ENCODE measurements around the gene DPP9. TPM values are rescaled to one million over a fixed set of nuclear protein-coding genes. Genes with fewer than 3 reads are reported as not detected.

The DPP9 gene
- total RNA-seq, 1 experiment from 2014 or later: 46.4 TPM

DNA sequence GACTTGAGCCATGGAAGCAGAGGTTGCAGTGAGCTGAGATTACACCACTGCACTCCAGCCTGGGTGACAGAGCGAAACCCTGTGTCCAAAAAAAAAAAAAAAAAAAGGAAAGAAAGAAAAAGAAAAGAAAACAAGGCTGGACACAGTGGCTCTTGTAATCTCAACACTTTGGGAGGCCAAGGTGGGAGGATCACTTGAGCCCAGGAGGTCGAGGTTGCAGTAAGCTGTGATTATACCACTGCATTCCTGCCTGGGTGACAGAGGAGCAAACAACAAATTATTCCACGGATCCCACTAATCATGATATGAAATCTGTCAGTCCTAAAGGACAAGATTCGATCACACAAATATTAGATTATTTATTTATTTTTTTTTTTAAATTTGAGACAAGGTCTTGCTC is 50.4 kb downstream of the DPP9 start:
- Histone ChIP-seq H2BK15ac (ENCODE audit: low read depth, low read length) (no peak overlapping the region), H4K8ac (replicated peaks; ENCODE audit: insufficient read length, low read depth, low read length) (no peak overlapping the region), H3K23me2 (ENCODE audit: insufficient read length, low read depth, low read length, poor library complexity, severe bottlenecking) (peaks cover 6% of the 10 kb centered on the region), H3K27ac (ENCODE audit: insufficient read length, low read depth, low read length) (no peak overlapping the region), H2AK5ac (ENCODE audit: insufficient read length, low read length) (no peak overlapping the region), H4K5ac (ENCODE audit: insufficient read length, low read depth, low read length) (no peak overlapping the region), H3K27me3 (ENCODE audit: insufficient read depth, low read length) (no peaks in the 10 kb centered on the region), H2BK120ac (ENCODE audit: low read depth, low read length, poor library complexity, severe bottlenecking) (no peak overlapping the region), H4K91ac (ENCODE audit: insufficient read length, low read depth, low read length) (no peak overlapping the region), H3K9me3 (ENCODE audit: control insufficient read depth, low read depth, low read length) (no peaks in the 10 kb centered on the region), H3T11ph (ENCODE audit: low read length) (no peak overlapping the region), H3K4ac (ENCODE audit: low read depth, low read length) (no peak overlapping the region), H3K79me1 (ENCODE audit: insufficient read depth, low read depth, low read length, poor library complexity, severe bottlenecking) (no peaks in the 10 kb centered on the region), H3K56ac (ENCODE audit: insufficient read length, low read depth, low read length) (no peak overlapping the region), H3K18ac (ENCODE audit: insufficient read length, low read depth, low read length) (no peak overlapping the region), H4K20me1 (ENCODE audit: control insufficient read depth, insufficient read depth, insufficient read length) (no peaks in the 10 kb centered on the region), H3K23ac (ENCODE audit: insufficient read length, low read depth, low read length) (no peak overlapping the region), H2BK12ac (ENCODE audit: insufficient read length, low read depth, low read length) (no peak overlapping the region), H3K14ac (ENCODE audit: insufficient read depth, low read length) (no peak overlapping the region), H3K79me2 (ENCODE audit: insufficient read depth, low read length) (no peaks in the 10 kb centered on the region), H2BK5ac (ENCODE audit: insufficient read length, low read length) (no peak overlapping the region), H2BK20ac (ENCODE audit: low read depth, low read length, poor library complexity, severe bottlenecking) (no peak overlapping the region), H3K4me2 (ENCODE audit: insufficient read depth, insufficient read length, low read length) (no peak overlapping the region), H3K4me1 (ENCODE audit: insufficient read depth, low read length) (no peaks in the 10 kb centered on the region), H3K9ac (ENCODE audit: extremely low read depth, insufficient read length, low read length) (no peak overlapping the region), H2AFZ (ENCODE audit: low read length) (no peak overlapping the region)
- H3K36me3 Mint-ChIP-seq (ENCODE audit: insufficient read depth in 1 of 3, low read depth in 3 of 3): peaks cover 4 to 12% (median 5%) of the 10 kb centered on the region in 3 experiments; a peak in 6 of 7 replicates
- no peaks in the 10 kb centered on the region for H3K9me3 Mint-ChIP-seq
- no peak overlapping the region for H3K4me3 Mint-ChIP-seq
- no peak overlapping the region for H3K27ac Mint-ChIP-seq
- no CpG with 5 or more reads among the region's 4 CpGs for whole genome bisulfite sequencing (ENCODE audit: extremely low coverage, insufficient read length, low lambda C conversion rate)
- peaks cover 7 to 23% of the 10 kb centered on the region in 2 experiments for H3K4me1 Mint-ChIP-seq
- no peak for TF ChIP-seq CTCF (conservative IDR thresholded peaks at IDR 0.05)
- DNase-seq: no peak
- H3K27me3 Mint-ChIP-seq (ENCODE audit: low read depth): no peaks in the 10 kb centered on the region
